ENCODE results near the gene SNRNP200.

The SNRNP200 gene

GRCh38 chr2:96345438-96345837 is 40.1 kb upstream of the SNRNP200 start:
- DNase-seq (ENCODE audit: insufficient read length, low spot score) (no peak), FAIRE-seq (no peak)
- no peak for TF ChIP-seq CTCF (IDR thresholded peaks at IDR 0.05; ENCODE audit: insufficient read depth, missing control alignments)

GRCh38 chr2:96344011-96344410 is 38.7 kb upstream of the SNRNP200 start:
- FAIRE-seq (no peak), DNase-seq (ENCODE audit: insufficient read length, low spot score) (no peak)
- no peak for TF ChIP-seq CTCF (IDR thresholded peaks at IDR 0.05; ENCODE audit: insufficient read depth, missing control alignments)

- no peak for TF ChIP-seq CTCF (IDR thresholded peaks at IDR 0.05; ENCODE audit: insufficient read depth, missing control alignments)
- DNase-seq (ENCODE audit: insufficient read length, low spot score) (no peak), FAIRE-seq (no peak)
Observed at GRCh38 chr2:96342085-96342484, 36.7 kb upstream of the SNRNP200 start.

- DNase-seq (ENCODE audit: insufficient read length, low spot score), result no peak
- FAIRE-seq, result no peak
- no peak for TF ChIP-seq CTCF (IDR thresholded peaks at IDR 0.05; ENCODE audit: insufficient read depth, missing control alignments)
Observed at GRCh38 chr2:96341641-96342040, 36.3 kb upstream of the SNRNP200 start.

GRCh38 chr2:96340493-96341414 is 35.4 kb upstream of the SNRNP200 start:
- DNase-seq (ENCODE audit: insufficient read length, low spot score) (no peak), FAIRE-seq (no peak)
- no peak for TF ChIP-seq CTCF (IDR thresholded peaks at IDR 0.05; ENCODE audit: insufficient read depth, missing control alignments)

- no peak for TF ChIP-seq CTCF (IDR thresholded peaks at IDR 0.05; ENCODE audit: insufficient read depth, missing control alignments)
- FAIRE-seq (no peak), DNase-seq (ENCODE audit: insufficient read length, low spot score) (no peak)
Observed at GRCh38 chr2:96336873-96337272, 31.5 kb upstream of the SNRNP200 start.

- FAIRE-seq (no peak), DNase-seq (ENCODE audit: insufficient read length, low spot score) (no peak)
- no peak for TF ChIP-seq CTCF (IDR thresholded peaks at IDR 0.05; ENCODE audit: insufficient read depth, missing control alignments)
Observed at GRCh38 chr2:96336104-96336775, 30.9 kb upstream of the SNRNP200 start.

Measured in D721Med (cell line).